Liver (tissue), 3 donors: Measurements from ENCODE around the gene LGALS7B.
"Not testable (repeated sequence)": the region's sequence is repeated elsewhere in the genome, so short reads cannot be mapped to it uniquely, and the experiment has no call there.

Source experiments
- EGR1 ChIP-seq, 2 donors: IDR thresholded peaks; 2 replicates each; pipeline ENCODE4 v1.6.1; 2016 to 2018; ENCODE audit warnings: antibody characterized with exemption in 2 of 2, low read depth in 2 of 2
- FOXA1 ChIP-seq: IDR thresholded peaks from 2 replicates; pipeline ENCODE4 v1.6.1; 2016; ENCODE audit warnings: antibody characterized with exemption
- FOXA2 ChIP-seq: IDR thresholded peaks from 2 replicates; pipeline ENCODE4 v1.6.1; 2016; ENCODE audit warnings: antibody characterized with exemption
- GABPA ChIP-seq, 2 donors: IDR thresholded peaks in 1 of 2; conservative IDR thresholded peaks in 1 of 2; 2 replicates each; pipeline ENCODE4 v1.6.1; 2016; ENCODE audit warnings: antibody characterized with exemption in 2 of 2, mild to moderate bottlenecking in 1 of 2, moderate library complexity in 1 of 2
- TF ChIP-seq, protein P1 (sequence below): fragments of 150-350 bp; IDR thresholded peaks from 2 replicates; pipeline ENCODE4 v1.5.1; 2017; ENCODE audit warnings: improper control_type of control experiment, low read depth, low read length; ENCODE audit not compliant: missing input control
- TF ChIP-seq, protein P2 (sequence below): IDR thresholded peaks from 2 replicates; pipeline ENCODE4 v1.6.1; 2016; ENCODE audit warnings: antibody characterized with exemption
- TF ChIP-seq, protein P3 (sequence below): IDR thresholded peaks from 2 replicates; pipeline ENCODE4 v1.6.1; 2016; ENCODE audit warnings: antibody characterized with exemption, mild to moderate bottlenecking
- donor health status: healthy.
- donor health status: healthy.

DNA sequence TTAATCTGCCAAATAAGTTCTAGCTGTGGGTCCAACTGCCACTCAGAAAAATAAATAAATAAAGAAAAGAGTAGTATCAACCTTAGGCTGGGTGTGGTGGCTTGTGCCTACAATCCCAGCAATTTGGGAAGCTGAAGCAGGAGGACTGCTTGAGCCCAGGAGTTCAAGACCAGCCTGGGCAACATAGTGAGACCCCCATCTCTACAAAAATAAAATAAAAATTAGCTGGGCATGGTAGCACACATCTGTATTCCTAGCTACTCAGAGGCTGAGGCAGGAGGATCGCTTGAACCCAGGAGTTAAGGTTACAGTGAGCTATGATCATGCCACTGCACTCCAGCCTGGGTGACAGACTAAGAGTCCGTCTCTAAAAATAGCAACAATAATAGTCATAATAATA is 24.9 kb downstream of the LGALS7B start:
- TF ChIP-seq, protein P1, sequence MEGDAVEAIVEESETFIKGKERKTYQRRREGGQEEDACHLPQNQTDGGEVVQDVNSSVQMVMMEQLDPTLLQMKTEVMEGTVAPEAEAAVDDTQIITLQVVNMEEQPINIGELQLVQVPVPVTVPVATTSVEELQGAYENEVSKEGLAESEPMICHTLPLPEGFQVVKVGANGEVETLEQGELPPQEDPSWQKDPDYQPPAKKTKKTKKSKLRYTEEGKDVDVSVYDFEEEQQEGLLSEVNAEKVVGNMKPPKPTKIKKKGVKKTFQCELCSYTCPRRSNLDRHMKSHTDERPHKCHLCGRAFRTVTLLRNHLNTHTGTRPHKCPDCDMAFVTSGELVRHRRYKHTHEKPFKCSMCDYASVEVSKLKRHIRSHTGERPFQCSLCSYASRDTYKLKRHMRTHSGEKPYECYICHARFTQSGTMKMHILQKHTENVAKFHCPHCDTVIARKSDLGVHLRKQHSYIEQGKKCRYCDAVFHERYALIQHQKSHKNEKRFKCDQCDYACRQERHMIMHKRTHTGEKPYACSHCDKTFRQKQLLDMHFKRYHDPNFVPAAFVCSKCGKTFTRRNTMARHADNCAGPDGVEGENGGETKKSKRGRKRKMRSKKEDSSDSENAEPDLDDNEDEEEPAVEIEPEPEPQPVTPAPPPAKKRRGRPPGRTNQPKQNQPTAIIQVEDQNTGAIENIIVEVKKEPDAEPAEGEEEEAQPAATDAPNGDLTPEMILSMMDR = not testable (repeated sequence)
- not testable (repeated sequence) for TF ChIP-seq FOXA1; FOXA2; EGR1 (IDR thresholded peaks at IDR 0.05; ENCODE audit: low read depth in 2 of 2); GABPA (IDR thresholded peaks at IDR 0.05 in 1 of 2, conservative IDR thresholded peaks at IDR 0.05 in 1 of 2)
- TF ChIP-seq, protein P2, sequence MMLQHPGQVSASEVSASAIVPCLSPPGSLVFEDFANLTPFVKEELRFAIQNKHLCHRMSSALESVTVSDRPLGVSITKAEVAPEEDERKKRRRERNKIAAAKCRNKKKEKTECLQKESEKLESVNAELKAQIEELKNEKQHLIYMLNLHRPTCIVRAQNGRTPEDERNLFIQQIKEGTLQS = not testable (repeated sequence)
- TF ChIP-seq, protein P3, sequence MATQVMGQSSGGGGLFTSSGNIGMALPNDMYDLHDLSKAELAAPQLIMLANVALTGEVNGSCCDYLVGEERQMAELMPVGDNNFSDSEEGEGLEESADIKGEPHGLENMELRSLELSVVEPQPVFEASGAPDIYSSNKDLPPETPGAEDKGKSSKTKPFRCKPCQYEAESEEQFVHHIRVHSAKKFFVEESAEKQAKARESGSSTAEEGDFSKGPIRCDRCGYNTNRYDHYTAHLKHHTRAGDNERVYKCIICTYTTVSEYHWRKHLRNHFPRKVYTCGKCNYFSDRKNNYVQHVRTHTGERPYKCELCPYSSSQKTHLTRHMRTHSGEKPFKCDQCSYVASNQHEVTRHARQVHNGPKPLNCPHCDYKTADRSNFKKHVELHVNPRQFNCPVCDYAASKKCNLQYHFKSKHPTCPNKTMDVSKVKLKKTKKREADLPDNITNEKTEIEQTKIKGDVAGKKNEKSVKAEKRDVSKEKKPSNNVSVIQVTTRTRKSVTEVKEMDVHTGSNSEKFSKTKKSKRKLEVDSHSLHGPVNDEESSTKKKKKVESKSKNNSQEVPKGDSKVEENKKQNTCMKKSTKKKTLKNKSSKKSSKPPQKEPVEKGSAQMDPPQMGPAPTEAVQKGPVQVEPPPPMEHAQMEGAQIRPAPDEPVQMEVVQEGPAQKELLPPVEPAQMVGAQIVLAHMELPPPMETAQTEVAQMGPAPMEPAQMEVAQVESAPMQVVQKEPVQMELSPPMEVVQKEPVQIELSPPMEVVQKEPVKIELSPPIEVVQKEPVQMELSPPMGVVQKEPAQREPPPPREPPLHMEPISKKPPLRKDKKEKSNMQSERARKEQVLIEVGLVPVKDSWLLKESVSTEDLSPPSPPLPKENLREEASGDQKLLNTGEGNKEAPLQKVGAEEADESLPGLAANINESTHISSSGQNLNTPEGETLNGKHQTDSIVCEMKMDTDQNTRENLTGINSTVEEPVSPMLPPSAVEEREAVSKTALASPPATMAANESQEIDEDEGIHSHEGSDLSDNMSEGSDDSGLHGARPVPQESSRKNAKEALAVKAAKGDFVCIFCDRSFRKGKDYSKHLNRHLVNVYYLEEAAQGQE = not testable (repeated sequence)
